ENCODE measurements around the gene CDCA7.

DNA sequence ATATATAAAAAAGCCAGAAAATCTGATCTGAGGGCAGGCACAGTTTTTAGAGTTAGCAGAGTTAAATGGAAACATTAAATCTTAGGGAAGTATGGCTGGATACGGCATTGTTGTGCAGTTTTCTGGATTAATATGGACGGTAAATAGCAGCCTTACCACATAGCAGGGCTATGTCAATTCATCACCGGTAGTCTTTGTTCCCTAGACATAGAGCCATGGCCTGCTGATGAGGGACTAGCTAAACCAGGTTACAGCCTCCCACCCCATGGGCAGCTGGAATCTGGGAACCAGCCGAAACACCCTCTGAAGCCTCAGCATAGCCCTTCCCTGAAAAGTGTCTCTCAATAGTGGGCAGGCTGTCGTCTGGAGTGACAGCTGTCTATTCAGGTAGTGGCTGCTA is 32.4 kb downstream of the CDCA7 start:
- TF ChIP-seq TRIM24 (CRISPR knock-in tag; IDR thresholded peaks at IDR 0.05) (no peak), BRCA1 (CRISPR knock-in tag; IDR thresholded peaks at IDR 0.05) (no peak), PHF20 (CRISPR knock-in tag; IDR thresholded peaks at IDR 0.05) (no peak), RFX5 (IDR thresholded peaks at IDR 0.05; ENCODE audit: low read depth, low read length) (no peak), SRF (IDR thresholded peaks at IDR 0.05; ENCODE audit: low read depth, low read length) (no peak), CHD2 (IDR thresholded peaks at IDR 0.05; ENCODE audit: low read depth, low read length) (no peak), SUZ12 (IDR thresholded peaks at IDR 0.05; ENCODE audit: low read depth, low read length) (no peak), ZFP36 (IDR thresholded peaks at IDR 0.05; ENCODE audit: borderline replicate concordance, low read depth, low read length, partially characterized antibody) (no peak), CBX2 (IDR thresholded peaks at IDR 0.05; ENCODE audit: low read depth, low read length) (no peak), CBX2 (CRISPR knock-in tag; IDR thresholded peaks at IDR 0.05; ENCODE audit: low read depth) (no peak), RAD51 (IDR thresholded peaks at IDR 0.05; ENCODE audit: borderline replicate concordance) (no peak), JUNB (CRISPR knock-in tag; IDR thresholded peaks at IDR 0.05; ENCODE audit: borderline replicate concordance) (no peak)
- TF ChIP-seq, protein P1, sequence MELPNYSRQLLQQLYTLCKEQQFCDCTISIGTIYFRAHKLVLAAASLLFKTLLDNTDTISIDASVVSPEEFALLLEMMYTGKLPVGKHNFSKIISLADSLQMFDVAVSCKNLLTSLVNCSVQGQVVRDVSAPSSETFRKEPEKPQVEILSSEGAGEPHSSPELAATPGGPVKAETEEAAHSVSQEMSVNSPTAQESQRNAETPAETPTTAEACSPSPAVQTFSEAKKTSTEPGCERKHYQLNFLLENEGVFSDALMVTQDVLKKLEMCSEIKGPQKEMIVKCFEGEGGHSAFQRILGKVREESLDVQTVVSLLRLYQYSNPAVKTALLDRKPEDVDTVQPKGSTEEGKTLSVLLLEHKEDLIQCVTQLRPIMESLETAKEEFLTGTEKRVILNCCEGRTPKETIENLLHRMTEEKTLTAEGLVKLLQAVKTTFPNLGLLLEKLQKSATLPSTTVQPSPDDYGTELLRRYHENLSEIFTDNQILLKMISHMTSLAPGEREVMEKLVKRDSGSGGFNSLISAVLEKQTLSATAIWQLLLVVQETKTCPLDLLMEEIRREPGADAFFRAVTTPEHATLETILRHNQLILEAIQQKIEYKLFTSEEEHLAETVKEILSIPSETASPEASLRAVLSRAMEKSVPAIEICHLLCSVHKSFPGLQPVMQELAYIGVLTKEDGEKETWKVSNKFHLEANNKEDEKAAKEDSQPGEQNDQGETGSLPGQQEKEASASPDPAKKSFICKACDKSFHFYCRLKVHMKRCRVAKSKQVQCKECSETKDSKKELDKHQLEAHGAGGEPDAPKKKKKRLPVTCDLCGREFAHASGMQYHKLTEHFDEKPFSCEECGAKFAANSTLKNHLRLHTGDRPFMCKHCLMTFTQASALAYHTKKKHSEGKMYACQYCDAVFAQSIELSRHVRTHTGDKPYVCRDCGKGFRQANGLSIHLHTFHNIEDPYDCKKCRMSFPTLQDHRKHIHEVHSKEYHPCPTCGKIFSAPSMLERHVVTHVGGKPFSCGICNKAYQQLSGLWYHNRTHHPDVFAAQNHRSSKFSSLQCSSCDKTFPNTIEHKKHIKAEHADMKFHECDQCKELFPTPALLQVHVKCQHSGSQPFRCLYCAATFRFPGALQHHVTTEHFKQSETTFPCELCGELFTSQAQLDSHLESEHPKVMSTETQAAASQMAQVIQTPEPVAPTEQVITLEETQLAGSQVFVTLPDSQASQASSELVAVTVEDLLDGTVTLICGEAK (IDR thresholded peaks at IDR 0.05), result no peak
- TF ChIP-seq, protein P1 (CRISPR knock-in tag; IDR thresholded peaks at IDR 0.05), result no peak
- TF ChIP-seq, protein P2, sequence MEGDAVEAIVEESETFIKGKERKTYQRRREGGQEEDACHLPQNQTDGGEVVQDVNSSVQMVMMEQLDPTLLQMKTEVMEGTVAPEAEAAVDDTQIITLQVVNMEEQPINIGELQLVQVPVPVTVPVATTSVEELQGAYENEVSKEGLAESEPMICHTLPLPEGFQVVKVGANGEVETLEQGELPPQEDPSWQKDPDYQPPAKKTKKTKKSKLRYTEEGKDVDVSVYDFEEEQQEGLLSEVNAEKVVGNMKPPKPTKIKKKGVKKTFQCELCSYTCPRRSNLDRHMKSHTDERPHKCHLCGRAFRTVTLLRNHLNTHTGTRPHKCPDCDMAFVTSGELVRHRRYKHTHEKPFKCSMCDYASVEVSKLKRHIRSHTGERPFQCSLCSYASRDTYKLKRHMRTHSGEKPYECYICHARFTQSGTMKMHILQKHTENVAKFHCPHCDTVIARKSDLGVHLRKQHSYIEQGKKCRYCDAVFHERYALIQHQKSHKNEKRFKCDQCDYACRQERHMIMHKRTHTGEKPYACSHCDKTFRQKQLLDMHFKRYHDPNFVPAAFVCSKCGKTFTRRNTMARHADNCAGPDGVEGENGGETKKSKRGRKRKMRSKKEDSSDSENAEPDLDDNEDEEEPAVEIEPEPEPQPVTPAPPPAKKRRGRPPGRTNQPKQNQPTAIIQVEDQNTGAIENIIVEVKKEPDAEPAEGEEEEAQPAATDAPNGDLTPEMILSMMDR (CRISPR knock-in tag; IDR thresholded peaks at IDR 0.05), result no peak
- TF ChIP-seq, protein P3, sequence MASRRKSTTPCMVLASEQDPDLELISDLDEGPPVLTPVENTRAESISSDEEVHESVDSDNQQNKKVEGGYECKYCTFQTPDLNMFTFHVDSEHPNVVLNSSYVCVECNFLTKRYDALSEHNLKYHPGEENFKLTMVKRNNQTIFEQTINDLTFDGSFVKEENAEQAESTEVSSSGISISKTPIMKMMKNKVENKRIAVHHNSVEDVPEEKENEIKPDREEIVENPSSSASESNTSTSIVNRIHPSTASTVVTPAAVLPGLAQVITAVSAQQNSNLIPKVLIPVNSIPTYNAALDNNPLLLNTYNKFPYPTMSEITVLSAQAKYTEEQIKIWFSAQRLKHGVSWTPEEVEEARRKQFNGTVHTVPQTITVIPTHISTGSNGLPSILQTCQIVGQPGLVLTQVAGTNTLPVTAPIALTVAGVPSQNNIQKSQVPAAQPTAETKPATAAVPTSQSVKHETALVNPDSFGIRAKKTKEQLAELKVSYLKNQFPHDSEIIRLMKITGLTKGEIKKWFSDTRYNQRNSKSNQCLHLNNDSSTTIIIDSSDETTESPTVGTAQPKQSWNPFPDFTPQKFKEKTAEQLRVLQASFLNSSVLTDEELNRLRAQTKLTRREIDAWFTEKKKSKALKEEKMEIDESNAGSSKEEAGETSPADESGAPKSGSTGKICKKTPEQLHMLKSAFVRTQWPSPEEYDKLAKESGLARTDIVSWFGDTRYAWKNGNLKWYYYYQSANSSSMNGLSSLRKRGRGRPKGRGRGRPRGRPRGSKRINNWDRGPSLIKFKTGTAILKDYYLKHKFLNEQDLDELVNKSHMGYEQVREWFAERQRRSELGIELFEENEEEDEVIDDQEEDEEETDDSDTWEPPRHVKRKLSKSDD (CRISPR knock-in tag; IDR thresholded peaks at IDR 0.05; ENCODE audit: low read depth), result no peak

All from HepG2 (cell line).